Panc1 (cell line): ENCODE data around the gene ARHGEF10L. TPM values are rescaled to one million over a fixed set of nuclear protein-coding genes. Genes with fewer than 3 reads are reported as not detected.

Source experiments
- ATAC-seq: fragments of 200-7000 bp; cut with Tn5 transposase; 2 replicates; pipeline ENCODE4 v1.9.1; 2020; ENCODE audit warnings: mild to moderate bottlenecking, moderate library complexity
- BruUV-seq: library from RNA; stranded (reverse); fragments of 400-500 nt; replicated peaks from 2 replicates; lab custom pipeline; 2021; lab: Mats Ljungman, UMichigan
- CTCF ChIA-PET: fragments of 300-600 bp; sonication (Branson Sonifier 250); formaldehyde crosslinking; loops from one replicate; lab custom pipeline; 2022; ENCODE audit warnings: antibody characterized with exemption; lab: Charles Lee
- POLR2A ChIA-PET: fragments of 300-600 bp; sonication (Branson Sonifier 250); formaldehyde crosslinking; loops from one replicate; lab custom pipeline; 2022; ENCODE audit warnings: antibody characterized with exemption; lab: Charles Lee
- DNase-seq: peaks from one replicate; pipeline ENCODE4 v3.0.0-alpha.2; 2010; ENCODE audit warnings: low read depth, low spot score
- H3K27ac ChIP-seq: 2 replicates; pipeline ENCODE4 v1.5.1; 2011; ENCODE audit warnings: mild to moderate bottlenecking, low read length, inconsistent platforms
- H3K27me3 ChIP-seq: fragments of 200-500 bp; sonication (Bioruptor generic); 2 replicates; pipeline ENCODE4 v1.6.0; 2014; ENCODE audit warnings: low read length, inconsistent platforms; ENCODE audit not compliant: control insufficient read depth, insufficient read depth
- H3K36me3 ChIP-seq: fragments of 200-500 bp; sonication (Bioruptor generic); 2 replicates; pipeline ENCODE4 v1.5.1; 2014; ENCODE audit warnings: inconsistent platforms, mild to moderate bottlenecking, low read length, moderate library complexity; ENCODE audit not compliant: control insufficient read depth, insufficient read depth
- H3K4me1 ChIP-seq: 2 replicates; pipeline ENCODE4 v1.5.1; 2011; ENCODE audit warnings: inconsistent platforms, mild to moderate bottlenecking, low read length, moderate library complexity; ENCODE audit not compliant: control insufficient read depth, insufficient read depth
- H3K4me3 ChIP-seq, 2 experiments: 2 replicates each; pipeline ENCODE4 v1.5.1; 2011 to 2012; ENCODE audit warnings: low read depth in 2 of 2, low read length in 2 of 2, mild to moderate bottlenecking in 2 of 2, inconsistent platforms in 1 of 2, moderate library complexity in 1 of 2
- H3K9me3 ChIP-seq: fragments of 200-500 bp; sonication (Bioruptor generic); 2 replicates; pipeline ENCODE4 v1.5.1; 2014; ENCODE audit warnings: low read depth, mild to moderate bottlenecking, inconsistent platforms, low read length, moderate library complexity; ENCODE audit not compliant: control insufficient read depth, insufficient read depth
- CTCF ChIP-seq: fragments of 450-650 bp; IDR thresholded peaks from 2 replicates; pipeline ENCODE4 v1.5.1; 2017; ENCODE audit warnings: mild to moderate bottlenecking
- POLR2AphosphoS5 ChIP-seq: IDR thresholded peaks from 2 replicates; pipeline ENCODE4 v1.6.1; 2012; ENCODE audit warnings: mild to moderate bottlenecking, low read depth, low read length, moderate library complexity
- SIN3A ChIP-seq: IDR thresholded peaks from 2 replicates; pipeline ENCODE4 v1.6.1; 2012; ENCODE audit warnings: low read depth, mild to moderate bottlenecking, low read length, moderate library complexity, borderline replicate concordance; ENCODE audit not compliant: insufficient read depth
- TCF7L2 ChIP-seq: IDR thresholded peaks from 2 replicates; pipeline ENCODE4 v1.6.1; 2011; ENCODE audit warnings: mild to moderate bottlenecking, low read depth, low read length, inconsistent platforms
- in situ Hi-C: cut with HindIII; loops from 2 replicates; pipeline ENCODE4 v1.10.0; 2016; ENCODE audit warnings: low sequenced_read_pairs, low pct_unique_long_range_greater_than_20kb
- intact Hi-C: fragments of 100-400 bp; cut with micrococcal nuclease; formaldehyde crosslinking; loops from one replicate; pipeline ENCODE4 v1.10.0; 2022; ENCODE audit not compliant: unreplicated experiment
- total RNA-seq: library from RNA; stranded (reverse); gene quantifications from one replicate; pipeline ENCODE4 v1.2.1, GENCODE V29; 2021; ENCODE audit not compliant: unreplicated experiment
- TF ChIP-seq, protein P1 (sequence below), 2 experiments: IDR thresholded peaks; 2 replicates each; pipeline ENCODE4 v1.6.1; 2011 to 2012; ENCODE audit warnings: low read depth in 2 of 2, control low read depth in 1 of 2, low read length in 1 of 2, mild to moderate bottlenecking in 1 of 2, moderate library complexity in 1 of 2; ENCODE audit not compliant: insufficient read depth in 1 of 2

The ARHGEF10L gene
- total RNA-seq, 1 experiment from 2014 or later, result 5.9 TPM

- BruUV-seq, result no TSS peak
- ATAC-seq, result no peak
- Histone ChIP-seq H3K4me1 (peaks cover 2% of the 10 kb centered on the region; the same call in 1 of the 2 replicates), H3K27ac (no peak overlapping the region), H3K9me3 (no peaks in the 10 kb centered on the region), H3K27me3 (no peaks in the 10 kb centered on the region), H3K36me3 (no peaks in the 10 kb centered on the region), H3K4me3 (no peak overlapping the region)
- ChIA-PET POLR2A (no interaction called here), CTCF (no interaction called here)
- DNase-seq, result no peak
- intact Hi-C loops (no loop called here), in situ Hi-C loops (no loop called here)
- no peak for TF ChIP-seq CTCF
- no peak for TF ChIP-seq POLR2AphosphoS5
- TF ChIP-seq, protein P1, sequence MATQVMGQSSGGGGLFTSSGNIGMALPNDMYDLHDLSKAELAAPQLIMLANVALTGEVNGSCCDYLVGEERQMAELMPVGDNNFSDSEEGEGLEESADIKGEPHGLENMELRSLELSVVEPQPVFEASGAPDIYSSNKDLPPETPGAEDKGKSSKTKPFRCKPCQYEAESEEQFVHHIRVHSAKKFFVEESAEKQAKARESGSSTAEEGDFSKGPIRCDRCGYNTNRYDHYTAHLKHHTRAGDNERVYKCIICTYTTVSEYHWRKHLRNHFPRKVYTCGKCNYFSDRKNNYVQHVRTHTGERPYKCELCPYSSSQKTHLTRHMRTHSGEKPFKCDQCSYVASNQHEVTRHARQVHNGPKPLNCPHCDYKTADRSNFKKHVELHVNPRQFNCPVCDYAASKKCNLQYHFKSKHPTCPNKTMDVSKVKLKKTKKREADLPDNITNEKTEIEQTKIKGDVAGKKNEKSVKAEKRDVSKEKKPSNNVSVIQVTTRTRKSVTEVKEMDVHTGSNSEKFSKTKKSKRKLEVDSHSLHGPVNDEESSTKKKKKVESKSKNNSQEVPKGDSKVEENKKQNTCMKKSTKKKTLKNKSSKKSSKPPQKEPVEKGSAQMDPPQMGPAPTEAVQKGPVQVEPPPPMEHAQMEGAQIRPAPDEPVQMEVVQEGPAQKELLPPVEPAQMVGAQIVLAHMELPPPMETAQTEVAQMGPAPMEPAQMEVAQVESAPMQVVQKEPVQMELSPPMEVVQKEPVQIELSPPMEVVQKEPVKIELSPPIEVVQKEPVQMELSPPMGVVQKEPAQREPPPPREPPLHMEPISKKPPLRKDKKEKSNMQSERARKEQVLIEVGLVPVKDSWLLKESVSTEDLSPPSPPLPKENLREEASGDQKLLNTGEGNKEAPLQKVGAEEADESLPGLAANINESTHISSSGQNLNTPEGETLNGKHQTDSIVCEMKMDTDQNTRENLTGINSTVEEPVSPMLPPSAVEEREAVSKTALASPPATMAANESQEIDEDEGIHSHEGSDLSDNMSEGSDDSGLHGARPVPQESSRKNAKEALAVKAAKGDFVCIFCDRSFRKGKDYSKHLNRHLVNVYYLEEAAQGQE (IDR thresholded peaks at IDR 0.05; ENCODE audit: insufficient read depth in 1 of 2, low read depth in 2 of 2, low read length in 1 of 2), result no peak
- no peak for TF ChIP-seq SIN3A
- no peak for TF ChIP-seq TCF7L2
Measured at GRCh38 chr1:17570228-17570627, 30.7 kb downstream of the ARHGEF10L start.

DNA sequence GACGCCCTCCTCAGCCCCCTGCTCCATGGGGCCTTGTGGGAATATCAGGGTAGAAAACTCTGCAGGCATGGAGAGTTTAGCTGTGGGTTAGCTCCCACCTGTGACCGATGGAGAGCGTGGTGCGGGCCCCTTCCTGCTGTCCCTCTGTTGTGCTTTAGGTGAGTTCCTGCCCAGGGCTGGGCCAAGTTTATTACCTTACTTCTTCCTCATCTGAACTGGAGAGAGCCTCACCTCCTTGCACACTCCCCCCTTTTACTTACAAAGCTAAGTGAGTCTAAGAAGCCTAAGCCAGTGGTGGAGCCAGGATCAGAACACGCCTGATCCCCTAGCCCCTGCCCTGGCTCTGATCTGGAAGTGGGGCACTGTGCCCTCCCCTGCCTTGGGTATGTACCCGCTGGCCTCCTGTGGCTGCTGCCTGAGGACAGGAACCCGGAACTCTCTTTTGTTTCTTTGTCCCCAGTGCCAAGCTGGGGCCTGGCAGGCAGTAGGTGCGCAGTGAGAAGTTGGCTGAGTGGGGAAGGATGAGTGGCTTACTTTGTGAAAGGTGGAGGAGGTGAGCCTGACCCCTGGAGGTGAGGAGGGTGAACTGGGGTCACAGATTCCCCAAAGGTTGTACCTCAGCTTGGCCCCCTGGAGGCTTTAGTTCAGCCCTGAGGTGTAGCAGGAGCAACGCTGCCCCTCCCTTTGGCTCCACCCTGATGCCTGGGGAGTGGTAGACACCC is 32.9 kb downstream of the ARHGEF10L start:
- in situ Hi-C loops (no loop called here), intact Hi-C loops (no loop called here)
- ChIA-PET CTCF (interaction anchor here (1.0 to 1.4 kb wide), 2 partner anchors 35 to 78 kb away, joined by 3 to 5 read pairs; no protein-coding TSS in a partner anchor), POLR2A (interaction anchor here (0.6 kb wide), 1 partner anchor 76 kb away, joined by 19 read pairs; no protein-coding TSS in a partner anchor)
- Histone ChIP-seq H3K4me1 (no peaks in the 10 kb centered on the region), H3K9me3 (no peaks in the 10 kb centered on the region), H3K27me3 (no peaks in the 10 kb centered on the region), H3K36me3 (no peaks in the 10 kb centered on the region), H3K27ac (no peak overlapping the region), H3K4me3 (no peak overlapping the region)
- no peak for TF ChIP-seq CTCF
- no peak for TF ChIP-seq TCF7L2
- no peak for TF ChIP-seq SIN3A
- TF ChIP-seq, protein P1 (IDR thresholded peaks at IDR 0.05; ENCODE audit: insufficient read depth in 1 of 2, low read depth in 2 of 2, low read length in 1 of 2), result no peak
- no peak for TF ChIP-seq POLR2AphosphoS5
- ATAC-seq (peak; percentile 62), DNase-seq (no peak)
- no TSS peak for BruUV-seq
